ENCODE results near the gene RGL2.

DNA sequence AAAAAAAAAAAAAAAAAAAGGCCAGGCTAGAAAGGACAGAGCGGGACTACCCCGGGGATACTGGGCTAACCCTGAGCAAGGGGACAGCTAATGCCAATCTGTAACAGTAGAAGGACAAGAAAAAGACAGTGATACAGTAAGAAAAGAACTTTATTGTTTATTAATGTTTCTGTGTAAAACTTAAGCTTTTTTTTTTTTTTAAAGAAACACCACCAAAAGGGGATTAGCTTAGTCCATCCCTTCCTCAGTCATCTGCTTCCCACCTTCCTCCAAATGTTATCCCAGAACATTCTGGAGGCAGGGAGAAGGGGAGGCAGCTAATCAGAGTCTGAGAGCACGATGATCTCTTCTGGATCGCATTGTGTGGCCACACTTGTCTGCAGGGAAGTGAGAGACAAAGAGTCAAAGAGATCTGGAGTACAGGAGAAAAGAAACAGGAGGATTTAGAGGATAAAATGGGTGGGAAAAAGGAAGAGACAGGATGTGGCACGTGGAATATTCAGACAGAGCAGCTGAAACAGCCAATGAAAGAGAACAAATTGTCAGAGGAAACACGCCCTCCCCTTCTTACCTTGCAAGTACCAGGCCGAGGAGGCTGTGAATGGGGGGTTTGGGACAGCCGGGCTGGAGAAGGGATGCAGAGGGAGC, 19.8 kb upstream of the RGL2 start:
- TF ChIP-seq MXI1 (IDR thresholded peaks at IDR 0.05; ENCODE audit: borderline replicate concordance, low read depth, low read length) (no peak), RCOR1 (IDR thresholded peaks at IDR 0.05; ENCODE audit: insufficient replicate concordance, low read length) (no peak), POLR2A (IDR thresholded peaks at IDR 0.05; ENCODE audit: low read depth, low read length) (no peak), CEBPB (IDR thresholded peaks at IDR 0.05; ENCODE audit: low read depth, low read length) (no peak), BHLHE40 (IDR thresholded peaks at IDR 0.05; ENCODE audit: low read depth, low read length) (no peak), SMC3 (IDR thresholded peaks at IDR 0.05; ENCODE audit: low read depth, low read length) (no peak), MAZ (IDR thresholded peaks at IDR 0.05; ENCODE audit: borderline replicate concordance, low read depth, low read length) (no peak), CHD1 (IDR thresholded peaks at IDR 0.05; ENCODE audit: low read depth, low read length) (no peak), RAD21 (IDR thresholded peaks at IDR 0.05; ENCODE audit: low read length) (no peak), NFE2L2 (IDR thresholded peaks at IDR 0.05; ENCODE audit: low read depth, low read length) (no peak), FOS (IDR thresholded peaks at IDR 0.05; ENCODE audit: low read depth, low read length) (no peak), ELK1 (IDR thresholded peaks at IDR 0.05; ENCODE audit: borderline replicate concordance, low read depth, low read length) (no peak)
- TF ChIP-seq, protein P1, sequence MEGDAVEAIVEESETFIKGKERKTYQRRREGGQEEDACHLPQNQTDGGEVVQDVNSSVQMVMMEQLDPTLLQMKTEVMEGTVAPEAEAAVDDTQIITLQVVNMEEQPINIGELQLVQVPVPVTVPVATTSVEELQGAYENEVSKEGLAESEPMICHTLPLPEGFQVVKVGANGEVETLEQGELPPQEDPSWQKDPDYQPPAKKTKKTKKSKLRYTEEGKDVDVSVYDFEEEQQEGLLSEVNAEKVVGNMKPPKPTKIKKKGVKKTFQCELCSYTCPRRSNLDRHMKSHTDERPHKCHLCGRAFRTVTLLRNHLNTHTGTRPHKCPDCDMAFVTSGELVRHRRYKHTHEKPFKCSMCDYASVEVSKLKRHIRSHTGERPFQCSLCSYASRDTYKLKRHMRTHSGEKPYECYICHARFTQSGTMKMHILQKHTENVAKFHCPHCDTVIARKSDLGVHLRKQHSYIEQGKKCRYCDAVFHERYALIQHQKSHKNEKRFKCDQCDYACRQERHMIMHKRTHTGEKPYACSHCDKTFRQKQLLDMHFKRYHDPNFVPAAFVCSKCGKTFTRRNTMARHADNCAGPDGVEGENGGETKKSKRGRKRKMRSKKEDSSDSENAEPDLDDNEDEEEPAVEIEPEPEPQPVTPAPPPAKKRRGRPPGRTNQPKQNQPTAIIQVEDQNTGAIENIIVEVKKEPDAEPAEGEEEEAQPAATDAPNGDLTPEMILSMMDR (conservative IDR thresholded peaks at IDR 0.05; ENCODE audit: low read depth, low read length): no peak

Measured in IMR-90 (cell line).